DMS79 (cell line): ENCODE data around the gene C6orf163.
A peak's percentile ranks its signal among the peaks of the same experiment; 100 is the strongest.
"Not testable (repeated sequence)": the region's sequence is repeated elsewhere in the genome, so short reads cannot be mapped to it uniquely, and the experiment has no call there.

Source experiments
- DNase-seq: peaks from one replicate; lab custom pipeline; 2025; lab: John Stamatoyannopoulos, UW

Gene C6orf163

GRCh38 chr6:87344731-87345130, at the start of gene C6orf163:
C6orf163 (plus strand) TSS chr6:87344813; CDS start chr6:87345100, 287 bp downstream.
- DNase-seq = no peak

GRCh38 chr6:87297119-87297518, 47.5 kb upstream of the C6orf163 start:
- no peak for DNase-seq

- not testable (repeated sequence) for DNase-seq
Observed at GRCh38 chr6:87301277-87301676, 43.3 kb upstream of the C6orf163 start.

- no peak for DNase-seq
Observed at GRCh38 chr6:87308970-87309369, 35.6 kb upstream of the C6orf163 start.

- no peak for DNase-seq
Observed at GRCh38 chr6:87312860-87313259, 31.8 kb upstream of the C6orf163 start.

GRCh38 chr6:87315071-87315470, 29.5 kb upstream of the C6orf163 start:
- no peak for DNase-seq

- no peak for DNase-seq
Observed at GRCh38 chr6:87319271-87319987, 25.2 kb upstream of the C6orf163 start.

GRCh38 chr6:87322304-87323212, 22.1 kb upstream of the C6orf163 start, which contains the start of gene SMIM8:
SMIM8 (plus strand) TSS chr6:87322588; CDS start chr6:87337032, 14,444 bp downstream.
- peak; percentile 58 for DNase-seq

GRCh38 chr6:87323880-87324279, 20.7 kb upstream of the C6orf163 start:
- not testable (repeated sequence) for DNase-seq

GRCh38 chr6:87330961-87331360, 13.7 kb upstream of the C6orf163 start:
- DNase-seq = no peak

GRCh38 chr6:87333033-87333432, 11.6 kb upstream of the C6orf163 start:
- no peak for DNase-seq

GRCh38 chr6:87333591-87334181, 10.9 kb upstream of the C6orf163 start:
- no peak for DNase-seq

- DNase-seq = no peak
Observed at GRCh38 chr6:87334683-87335082, 9.9 kb upstream of the C6orf163 start.

GRCh38 chr6:87336367-87336766, 8.2 kb upstream of the C6orf163 start:
- DNase-seq = no peak

GRCh38 chr6:87340230-87340629, 4.4 kb upstream of the C6orf163 start:
- DNase-seq = no peak

GRCh38 chr6:87341158-87341557, 3.5 kb upstream of the C6orf163 start:
- no peak for DNase-seq

GRCh38 chr6:87341899-87342298, 2.7 kb upstream of the C6orf163 start:
- no peak for DNase-seq

GRCh38 chr6:87342829-87343228, 1.8 kb upstream of the C6orf163 start:
- DNase-seq = no peak

- DNase-seq = no peak
Observed at GRCh38 chr6:87346700-87347099, 2.1 kb downstream of the C6orf163 start.

- no peak for DNase-seq
Observed at GRCh38 chr6:87349896-87350295, 5.3 kb downstream of the C6orf163 start.

GRCh38 chr6:87350516-87350915, 5.9 kb downstream of the C6orf163 start:
- no peak for DNase-seq

- no peak for DNase-seq
Observed at GRCh38 chr6:87351583-87351982, 7.0 kb downstream of the C6orf163 start.

GRCh38 chr6:87356181-87356580, 11.6 kb downstream of the C6orf163 start:
- DNase-seq = no peak
